Superior temporal gyrus (tissue), 1 donor: ENCODE measurements around the gene PDGFRA.
A peak's percentile ranks its signal among the peaks of the same experiment; 100 is the strongest.
"Not testable (repeated sequence)": the region's sequence is repeated elsewhere in the genome, so short reads cannot be mapped to it uniquely, and the experiment has no call there.

Source experiments
- DNase-seq: peaks from one replicate; pipeline ENCODE4 v3.0.0-alpha.2; 2016; ENCODE audit errors: extremely low spot score

PDGFRA gene

GRCh38 chr4:54227256-54228055 is 1.6 kb upstream of the PDGFRA start:
- no peak for DNase-seq

GRCh38 chr4:54228056-54228527 is 1.0 kb upstream of the PDGFRA start:
- peak; percentile 64 for DNase-seq

- no peak for DNase-seq
Observed at GRCh38 chr4:54228546-54228945, 547 bp upstream of the PDGFRA start.

GRCh38 chr4:54229631-54230483 is 764 bp downstream of the PDGFRA start:
- no peak for DNase-seq

GRCh38 chr4:54230484-54231418 is 1.7 kb downstream of the PDGFRA start:
- DNase-seq = no peak

GRCh38 chr4:54231419-54231767 is 2.3 kb downstream of the PDGFRA start:
- DNase-seq = no peak

- no peak for DNase-seq
Observed at GRCh38 chr4:54231768-54232688, 2.9 kb downstream of the PDGFRA start.

- peak; percentile 85 for DNase-seq
Observed at GRCh38 chr4:54233277-54233696, 4.2 kb downstream of the PDGFRA start.

- DNase-seq = peak; percentile 91
Observed at GRCh38 chr4:54233697-54234496, 4.8 kb downstream of the PDGFRA start.

GRCh38 chr4:54234497-54235205 is 5.6 kb downstream of the PDGFRA start:
- no peak for DNase-seq

GRCh38 chr4:54236316-54236715 is 7.2 kb downstream of the PDGFRA start:
- not testable (repeated sequence) for DNase-seq

- DNase-seq = no peak
Observed at GRCh38 chr4:54237770-54238169, 8.7 kb downstream of the PDGFRA start.

- no peak for DNase-seq
Observed at GRCh38 chr4:54238389-54238788, 9.3 kb downstream of the PDGFRA start.

GRCh38 chr4:54241268-54241823 is 12.3 kb downstream of the PDGFRA start:
- not testable (repeated sequence) for DNase-seq

GRCh38 chr4:54243541-54243940 is 14.4 kb downstream of the PDGFRA start:
- not testable (repeated sequence) for DNase-seq

GRCh38 chr4:54252312-54252711 is 23.2 kb downstream of the PDGFRA start:
- not testable (repeated sequence) for DNase-seq

GRCh38 chr4:54254116-54254914 is 25.2 kb downstream of the PDGFRA start:
- DNase-seq = no peak

GRCh38 chr4:54254915-54255246 is 25.8 kb downstream of the PDGFRA start:
- no peak for DNase-seq
